CD4-positive, alpha-beta T cell treated with Interferon alpha-2 for 1 hour (primary cell): Measurements from ENCODE around the gene EOLA2.
"Not testable (repeated sequence)": the region's sequence is repeated elsewhere in the genome, so short reads cannot be mapped to it uniquely, and the experiment has no call there.

Source experiments
- DNase-seq, 2 donors: peaks; one replicate each; pipeline ENCODE4 v3.0.0-alpha.2; 2020 to 2022

Gene EOLA2

GRCh38 chrX:149938427-149938880 lies at the start of gene EOLA2:
EOLA2 (minus strand) TSS chrX:149938491; CDS start chrX:149933874, 4,617 bp downstream.
- peak; percentile 95 to 96 for DNase-seq

GRCh38 chrX:149987613-149988012 lies 49.3 kb upstream of the EOLA2 start:
- DNase-seq = no peak

- no peak for DNase-seq
Observed at GRCh38 chrX:149984411-149984810, 46.1 kb upstream of the EOLA2 start.

GRCh38 chrX:149982310-149982709 lies 44.0 kb upstream of the EOLA2 start:
- no peak for DNase-seq

- DNase-seq = no peak
Observed at GRCh38 chrX:149979126-149979644, 40.9 kb upstream of the EOLA2 start.

GRCh38 chrX:149962859-149963757 lies 24.8 kb upstream of the EOLA2 start:
- peak in 1 of 2 donors; percentile 30 for DNase-seq

GRCh38 chrX:149962010-149962409 lies 23.7 kb upstream of the EOLA2 start:
- no peak for DNase-seq

GRCh38 chrX:149961572-149961971 lies 23.3 kb upstream of the EOLA2 start:
- no peak for DNase-seq

- DNase-seq = peak in 1 of 2 donors; percentile 30
Observed at GRCh38 chrX:149950681-149951080, 12.4 kb upstream of the EOLA2 start.

GRCh38 chrX:149949743-149950436 lies 11.6 kb upstream of the EOLA2 start:
- no peak for DNase-seq

GRCh38 chrX:149948016-149948415 lies 9.7 kb upstream of the EOLA2 start:
- DNase-seq = no peak

- not testable (repeated sequence) for DNase-seq
Observed at GRCh38 chrX:149946932-149947331, 8.6 kb upstream of the EOLA2 start.

GRCh38 chrX:149945820-149946219 lies 7.5 kb upstream of the EOLA2 start:
- DNase-seq = not testable (repeated sequence)

GRCh38 chrX:149945087-149945670 lies 6.9 kb upstream of the EOLA2 start:
- not testable (repeated sequence) for DNase-seq

GRCh38 chrX:149940674-149941024 lies 2.4 kb upstream of the EOLA2 start:
- not testable (repeated sequence) for DNase-seq

GRCh38 chrX:149939905-149940673 lies 1.8 kb upstream of the EOLA2 start:
- peak; percentile 95 for DNase-seq

GRCh38 chrX:149939655-149939904 lies 1.3 kb upstream of the EOLA2 start:
- no peak for DNase-seq

GRCh38 chrX:149938881-149939654 lies 777 bp upstream of the EOLA2 start:
- DNase-seq = peak; percentile 92 to 93

GRCh38 chrX:149937871-149938426 lies 342 bp downstream of the EOLA2 start:
- peak in 1 of 2 donors; percentile 7 for DNase-seq

- DNase-seq = not testable (repeated sequence)
Observed at GRCh38 chrX:149937328-149937727, 963 bp downstream of the EOLA2 start.

- not testable (repeated sequence) for DNase-seq
Observed at GRCh38 chrX:149933547-149933946, 4.7 kb downstream of the EOLA2 start.

- not testable (repeated sequence) for DNase-seq
Observed at GRCh38 chrX:149932970-149933369, 5.3 kb downstream of the EOLA2 start.
